ENCODE data around the gene RASGRP3. TPM values are rescaled to one million over a fixed set of nuclear protein-coding genes. Genes with fewer than 3 reads are reported as not detected.

RASGRP3 gene
- polyA plus RNA-seq, 2 of the 4 experiments (the other 2 are of a cell fraction): 1.5 to 1.7 TPM

DNA sequence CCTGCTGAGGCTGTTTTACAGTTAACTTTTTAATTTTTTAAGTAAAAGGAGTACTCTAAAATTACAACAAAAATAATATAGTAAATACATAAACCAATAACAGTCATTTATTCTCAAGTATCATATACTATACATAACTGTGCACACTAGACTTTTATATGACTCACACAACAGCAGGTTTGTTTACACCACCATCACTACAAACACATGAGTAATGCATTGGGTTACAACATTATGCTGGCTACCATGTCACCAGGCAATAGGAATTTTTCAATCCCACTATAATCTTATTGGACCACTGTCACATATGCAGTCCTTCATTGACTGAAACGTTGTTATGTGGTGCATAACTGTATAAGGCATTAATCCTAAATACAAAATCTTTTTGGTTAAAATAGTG lies 42.5 kb downstream of the RASGRP3 start:
- ChIA-PET POLR2A (no interaction called here), CTCF (interaction anchor here (1.7 kb wide), 1 partner anchor 37 kb away, joined by 3 read pairs; no protein-coding TSS in a partner anchor)
- Histone ChIP-seq H3K27ac (no peak overlapping the region), H3K4me1 (0 out of 3 replicates have a peak, but pooled peaks cover 6% of the 10 kb centered on the region), H3K4me2 (no peak overlapping the region), H3K9me3 (no peaks in the 10 kb centered on the region), H3K4me3 (no peak overlapping the region)
- ATAC-seq (peak; percentile 94 to 95), FAIRE-seq (no peak), DNase-seq (ENCODE audit: low read depth in 1 of 2, low spot score in 1 of 2) (peak in 1 of 2 experiments; percentile 65)
- TF ChIP-seq RNF2 (IDR thresholded peaks at IDR 0.05; ENCODE audit: borderline replicate concordance, low read depth) (no peak), TP53 (CRISPR knock-in tag; IDR thresholded peaks at IDR 0.05) (no peak), MAFK (IDR thresholded peaks at IDR 0.05; ENCODE audit: partially characterized antibody) (no peak), FOSL2 (IDR thresholded peaks at IDR 0.05) (no peak), FOSL2 (CRISPR knock-in tag; IDR thresholded peaks at IDR 0.05) (peak; percentile 91), TFCP2L1 (CRISPR knock-in tag; IDR thresholded peaks at IDR 0.05) (no peak), NPAS2 (CRISPR knock-in tag; IDR thresholded peaks at IDR 0.05; ENCODE audit: borderline replicate concordance) (no peak)
- TF ChIP-seq, protein P1, sequence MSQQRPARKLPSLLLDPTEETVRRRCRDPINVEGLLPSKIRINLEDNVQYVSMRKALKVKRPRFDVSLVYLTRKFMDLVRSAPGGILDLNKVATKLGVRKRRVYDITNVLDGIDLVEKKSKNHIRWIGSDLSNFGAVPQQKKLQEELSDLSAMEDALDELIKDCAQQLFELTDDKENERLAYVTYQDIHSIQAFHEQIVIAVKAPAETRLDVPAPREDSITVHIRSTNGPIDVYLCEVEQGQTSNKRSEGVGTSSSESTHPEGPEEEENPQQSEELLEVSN (IDR thresholded peaks at IDR 0.05; ENCODE audit: borderline replicate concordance, low read depth): no peak
- TF ChIP-seq, protein P2, sequence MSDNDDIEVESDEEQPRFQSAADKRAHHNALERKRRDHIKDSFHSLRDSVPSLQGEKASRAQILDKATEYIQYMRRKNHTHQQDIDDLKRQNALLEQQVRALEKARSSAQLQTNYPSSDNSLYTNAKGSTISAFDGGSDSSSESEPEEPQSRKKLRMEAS (IDR thresholded peaks at IDR 0.05): no peak
- 9% methylated on average over 1 of the region's 1 CpG for WGBS (ENCODE audit: missing lambda C conversion rate)

DNA sequence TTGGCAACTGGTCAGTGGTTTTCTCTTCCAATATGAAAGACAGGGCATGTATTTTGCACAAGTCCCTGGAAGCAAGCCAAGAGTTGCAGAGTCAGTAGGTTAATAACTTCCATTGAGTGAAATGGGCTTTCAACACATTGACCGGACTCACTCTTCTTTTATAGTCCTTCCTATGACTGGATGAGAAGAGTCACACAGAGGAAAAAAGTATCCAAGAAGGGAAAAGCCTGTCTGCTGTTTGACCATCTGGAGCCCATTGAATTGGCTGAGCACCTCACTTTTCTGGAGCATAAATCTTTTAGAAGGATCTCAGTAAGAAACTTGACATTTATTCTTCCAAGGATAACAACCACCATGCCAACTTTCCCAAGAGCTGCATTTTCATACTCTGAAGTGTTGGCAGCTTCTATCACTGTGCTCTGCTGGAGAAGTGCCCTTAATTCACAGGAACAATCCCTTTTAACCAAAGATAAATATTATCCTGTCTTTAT lies 45.4 kb downstream of the RASGRP3 start:
- Histone ChIP-seq H3K4me3 (no peak overlapping the region), H3K27ac (no peak overlapping the region), H3K4me2 (no peak overlapping the region), H3K9me3 (no peaks in the 10 kb centered on the region), H3K4me1 (0 out of 3 replicates have a peak, but pooled peaks cover 6% of the 10 kb centered on the region)
- FAIRE-seq (no peak), DNase-seq (ENCODE audit: low read depth in 1 of 2, low spot score in 1 of 2) (no peak), ATAC-seq (no peak)
- WGBS (ENCODE audit: missing lambda C conversion rate): 92% methylated on average over 1 of the region's 1 CpG
- POLR2A ChIA-PET: no interaction called here
- CTCF ChIA-PET: interaction anchor here (1.5 kb wide), 1 partner anchor 29 kb away, joined by 3 read pairs; no protein-coding TSS in a partner anchor
- no peak for TF ChIP-seq GATA3 (IDR thresholded peaks at IDR 0.05; ENCODE audit: borderline replicate concordance)
- TF ChIP-seq KDM1A (IDR thresholded peaks at IDR 0.05; ENCODE audit: low read depth): no peak
- TF ChIP-seq, protein P3, sequence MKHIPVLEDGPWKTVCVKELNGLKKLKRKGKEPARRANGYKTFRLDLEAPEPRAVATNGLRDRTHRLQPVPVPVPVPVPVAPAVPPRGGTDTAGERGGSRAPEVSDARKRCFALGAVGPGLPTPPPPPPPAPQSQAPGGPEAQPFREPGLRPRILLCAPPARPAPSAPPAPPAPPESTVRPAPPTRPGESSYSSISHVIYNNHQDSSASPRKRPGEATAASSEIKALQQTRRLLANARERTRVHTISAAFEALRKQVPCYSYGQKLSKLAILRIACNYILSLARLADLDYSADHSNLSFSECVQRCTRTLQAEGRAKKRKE (CRISPR knock-in tag; IDR thresholded peaks at IDR 0.05; ENCODE audit: low read depth): no peak
- TF ChIP-seq RNF2 (IDR thresholded peaks at IDR 0.05; ENCODE audit: borderline replicate concordance, low read depth): no peak

DNA sequence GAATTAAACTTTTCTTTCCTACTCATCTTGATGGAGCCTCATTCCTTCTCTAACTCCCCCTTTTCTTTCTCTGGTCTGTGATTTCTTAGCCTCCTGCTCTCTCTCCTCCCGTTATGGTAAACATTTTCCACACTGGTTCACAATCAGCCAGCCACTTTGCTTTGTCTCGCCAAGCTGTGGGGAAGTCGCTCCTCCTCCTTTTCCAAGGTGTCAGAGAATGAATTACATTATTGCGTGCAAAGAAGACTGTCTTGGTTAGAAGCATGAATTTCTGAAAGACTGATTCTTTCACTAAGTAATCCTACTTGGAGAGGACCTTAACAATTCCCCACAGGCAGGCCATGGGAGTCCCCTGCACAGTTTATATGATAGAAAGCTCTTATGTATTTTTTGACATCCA lies 46.1 kb downstream of the RASGRP3 start:
- Histone ChIP-seq H3K9me3 (no peaks in the 10 kb centered on the region), H3K4me1 (0 out of 3 replicates have a peak, but pooled peaks cover 6% of the 10 kb centered on the region), H3K27ac (no peak overlapping the region), H3K4me3 (no peak overlapping the region), H3K4me2 (no peak overlapping the region)
- ChIA-PET CTCF (no interaction called here), POLR2A (no interaction called here)
- TF ChIP-seq, protein P1 (IDR thresholded peaks at IDR 0.05; ENCODE audit: borderline replicate concordance, low read depth): no peak
- TF ChIP-seq, protein P4, sequence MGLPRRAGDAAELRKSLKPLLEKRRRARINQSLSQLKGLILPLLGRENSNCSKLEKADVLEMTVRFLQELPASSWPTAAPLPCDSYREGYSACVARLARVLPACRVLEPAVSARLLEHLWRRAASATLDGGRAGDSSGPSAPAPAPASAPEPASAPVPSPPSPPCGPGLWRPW (IDR thresholded peaks at IDR 0.05): no peak
- TF ChIP-seq NFE2L2 (conservative IDR thresholded peaks at IDR 0.05; ENCODE audit: low read length) (no peak), HDAC2 (IDR thresholded peaks at IDR 0.05) (no peak), CEBPB (IDR thresholded peaks at IDR 0.05) (no peak), RNF2 (IDR thresholded peaks at IDR 0.05; ENCODE audit: borderline replicate concordance, low read depth) (no peak), TFCP2L1 (CRISPR knock-in tag; IDR thresholded peaks at IDR 0.05) (no peak), PHF8 (IDR thresholded peaks at IDR 0.05; ENCODE audit: borderline replicate concordance, low read depth) (no peak), RCOR1 (IDR thresholded peaks at IDR 0.05; ENCODE audit: low read depth, low read length) (no peak), GATA3 (IDR thresholded peaks at IDR 0.05; ENCODE audit: borderline replicate concordance) (no peak), FOSB (CRISPR knock-in tag; IDR thresholded peaks at IDR 0.05) (no peak)
- TF ChIP-seq, protein P3 (CRISPR knock-in tag; IDR thresholded peaks at IDR 0.05; ENCODE audit: low read depth): no peak
- ATAC-seq (no peak), DNase-seq (ENCODE audit: low read depth in 1 of 2, low spot score in 1 of 2) (no peak), FAIRE-seq (no peak)
- WGBS (ENCODE audit: missing lambda C conversion rate): 74% methylated on average over 4 of the region's 4 CpGs
